AG10803 (cell line): ENCODE results near the gene SLC34A3.
"Not testable (repeated sequence)": the region's sequence is repeated elsewhere in the genome, so short reads cannot be mapped to it uniquely, and the experiment has no call there.

Experiments used
- DNase-seq: peaks from one replicate; pipeline ENCODE4 v3.0.0; 2010; ENCODE audit warnings: low read depth
- H3K4me3 ChIP-seq: 2 replicates; pipeline ENCODE4 v1.5.1; 2011; ENCODE audit warnings: mild to moderate bottlenecking, low read length, control low read depth
- TF ChIP-seq, protein P1 (sequence below): conservative IDR thresholded peaks from 2 replicates; pipeline ENCODE4 v1.5.1; 2011; ENCODE audit warnings: mild to moderate bottlenecking, low read length, control low read depth, inconsistent platforms

SLC34A3 gene

DNA sequence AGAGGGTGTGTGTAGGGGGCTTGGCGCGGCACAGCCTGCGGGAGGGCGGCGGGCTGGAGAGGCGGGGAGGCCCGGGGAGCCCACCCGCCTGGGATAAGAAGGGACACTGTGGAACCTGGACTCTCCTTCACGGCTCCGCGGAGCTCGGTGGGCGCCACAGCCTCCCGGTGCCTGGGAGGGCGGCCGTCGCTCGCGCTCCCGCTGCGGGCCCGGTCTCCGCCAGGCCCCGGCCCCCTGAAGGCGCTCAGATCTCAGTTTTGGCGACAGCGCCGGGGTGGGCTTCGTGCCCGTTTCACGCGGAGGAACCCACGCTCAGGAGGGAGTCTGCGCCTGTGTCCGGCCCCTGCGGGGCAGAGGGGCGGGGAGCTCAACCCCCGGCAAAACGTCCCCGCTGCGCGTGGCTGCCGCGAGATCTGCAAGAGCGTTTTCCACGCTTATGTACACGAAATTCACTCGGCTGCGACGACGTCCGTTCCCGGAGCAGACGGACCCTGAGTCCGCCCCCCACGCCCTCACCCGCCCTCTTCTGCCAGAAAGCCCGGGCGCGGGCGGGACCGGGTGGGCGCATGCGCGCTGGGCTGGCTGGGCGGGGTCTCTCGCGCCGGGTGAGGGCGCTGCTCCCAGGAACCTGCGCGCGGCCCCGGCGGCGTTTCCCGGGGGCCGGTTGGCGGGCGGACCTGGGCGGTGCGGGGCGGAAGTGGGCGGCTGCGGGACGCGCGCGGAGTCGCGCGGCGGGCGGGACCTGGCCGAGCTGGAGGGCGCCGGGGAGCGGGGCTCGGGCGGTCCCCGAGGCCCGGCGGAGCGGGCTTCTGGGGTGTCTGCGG lies 24.1 kb downstream of the SLC34A3 start, which contains the start of gene NELFB:
Gene NELFB (plus strand): TSS at position 704 of the 824 bp plus-strand sequence.
- peak; percentile 84 for DNase-seq
- H3K4me3 ChIP-seq = peak within 1 kb of the TSS; percentile 91
- TF ChIP-seq, protein P1, sequence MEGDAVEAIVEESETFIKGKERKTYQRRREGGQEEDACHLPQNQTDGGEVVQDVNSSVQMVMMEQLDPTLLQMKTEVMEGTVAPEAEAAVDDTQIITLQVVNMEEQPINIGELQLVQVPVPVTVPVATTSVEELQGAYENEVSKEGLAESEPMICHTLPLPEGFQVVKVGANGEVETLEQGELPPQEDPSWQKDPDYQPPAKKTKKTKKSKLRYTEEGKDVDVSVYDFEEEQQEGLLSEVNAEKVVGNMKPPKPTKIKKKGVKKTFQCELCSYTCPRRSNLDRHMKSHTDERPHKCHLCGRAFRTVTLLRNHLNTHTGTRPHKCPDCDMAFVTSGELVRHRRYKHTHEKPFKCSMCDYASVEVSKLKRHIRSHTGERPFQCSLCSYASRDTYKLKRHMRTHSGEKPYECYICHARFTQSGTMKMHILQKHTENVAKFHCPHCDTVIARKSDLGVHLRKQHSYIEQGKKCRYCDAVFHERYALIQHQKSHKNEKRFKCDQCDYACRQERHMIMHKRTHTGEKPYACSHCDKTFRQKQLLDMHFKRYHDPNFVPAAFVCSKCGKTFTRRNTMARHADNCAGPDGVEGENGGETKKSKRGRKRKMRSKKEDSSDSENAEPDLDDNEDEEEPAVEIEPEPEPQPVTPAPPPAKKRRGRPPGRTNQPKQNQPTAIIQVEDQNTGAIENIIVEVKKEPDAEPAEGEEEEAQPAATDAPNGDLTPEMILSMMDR = no peak

DNA sequence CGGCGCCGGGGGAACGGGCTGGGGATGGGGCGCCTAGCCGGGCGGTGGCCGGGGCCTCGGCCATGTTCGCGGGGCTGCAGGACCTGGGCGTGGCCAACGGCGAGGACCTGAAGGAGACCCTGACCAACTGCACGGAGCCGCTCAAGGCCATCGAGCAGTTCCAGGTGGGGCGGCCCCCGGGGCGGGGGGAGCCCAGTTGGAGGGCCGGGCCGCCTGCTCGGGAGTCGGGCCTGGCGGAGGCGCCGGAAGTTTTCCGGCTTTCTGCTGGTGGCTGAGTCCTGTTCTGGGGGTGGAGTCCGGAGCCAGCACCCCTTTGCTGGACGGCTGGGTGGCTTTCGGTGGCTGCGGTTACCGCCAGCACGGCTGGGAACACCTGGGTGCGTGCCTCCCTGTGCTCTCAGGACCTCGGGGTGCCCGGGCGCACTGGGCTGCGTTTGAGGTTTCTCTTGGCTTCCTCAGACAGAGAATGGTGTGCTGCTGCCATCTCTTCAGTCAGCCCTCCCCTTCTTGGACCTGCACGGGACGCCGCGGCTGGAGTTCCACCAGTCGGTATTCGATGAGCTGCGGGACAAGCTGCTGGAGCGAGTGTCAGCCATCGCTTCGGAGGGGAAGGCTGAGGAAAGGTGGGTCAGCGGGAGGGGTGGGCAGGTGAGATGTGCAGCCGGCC lies 24.9 kb downstream of the SLC34A3 start:
- peak overlapping the region; percentile 91 for H3K4me3 ChIP-seq
- TF ChIP-seq, protein P1 = no peak
- DNase-seq = peak; percentile 24

DNA sequence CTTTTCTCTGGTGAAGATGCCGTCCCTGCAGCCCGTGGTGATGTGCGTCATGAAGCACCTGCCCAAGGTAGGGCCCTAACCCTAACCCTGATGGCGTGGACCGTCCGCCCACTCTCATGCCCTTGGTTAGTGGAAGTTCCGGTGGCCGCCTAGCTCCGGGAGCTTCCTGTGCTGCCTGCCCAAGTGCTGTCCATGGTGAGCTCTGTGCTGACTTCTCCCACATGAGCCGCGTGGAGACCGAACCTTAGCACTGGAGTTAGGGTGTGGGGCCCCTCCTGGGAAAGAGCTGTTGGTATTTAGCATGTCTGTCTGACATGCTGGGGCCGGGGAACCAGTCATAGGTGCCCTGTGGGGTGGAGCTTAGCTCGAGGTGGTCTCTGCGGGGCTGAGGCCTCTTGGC lies 25.7 kb downstream of the SLC34A3 start:
- TF ChIP-seq, protein P1 = no peak
- H3K4me3 ChIP-seq = peak overlapping the region; percentile 91
- DNase-seq = no peak

DNA sequence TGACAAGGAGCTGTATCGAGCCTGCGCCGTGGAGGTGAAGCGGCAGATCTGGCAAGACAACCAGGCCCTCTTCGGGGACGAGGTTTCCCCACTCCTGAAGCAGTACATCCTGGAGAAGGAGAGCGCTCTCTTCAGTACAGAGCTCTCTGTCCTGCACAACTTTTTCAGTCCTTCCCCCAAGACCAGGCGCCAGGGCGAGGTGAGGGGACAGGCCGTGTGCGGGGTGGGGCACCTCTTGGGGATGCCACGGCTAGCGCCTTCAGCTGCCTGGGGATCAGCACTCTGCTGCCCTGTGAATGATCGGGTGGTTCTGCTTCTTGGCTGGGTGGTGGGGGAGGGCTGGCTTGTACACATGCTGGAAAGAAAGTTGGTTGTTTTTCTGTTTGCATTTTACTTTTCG lies 26.2 kb downstream of the SLC34A3 start:
- peak overlapping the region; percentile 91; the same call in 1 of the 2 replicates for H3K4me3 ChIP-seq
- TF ChIP-seq, protein P1 = no peak
- no peak for DNase-seq

DNA sequence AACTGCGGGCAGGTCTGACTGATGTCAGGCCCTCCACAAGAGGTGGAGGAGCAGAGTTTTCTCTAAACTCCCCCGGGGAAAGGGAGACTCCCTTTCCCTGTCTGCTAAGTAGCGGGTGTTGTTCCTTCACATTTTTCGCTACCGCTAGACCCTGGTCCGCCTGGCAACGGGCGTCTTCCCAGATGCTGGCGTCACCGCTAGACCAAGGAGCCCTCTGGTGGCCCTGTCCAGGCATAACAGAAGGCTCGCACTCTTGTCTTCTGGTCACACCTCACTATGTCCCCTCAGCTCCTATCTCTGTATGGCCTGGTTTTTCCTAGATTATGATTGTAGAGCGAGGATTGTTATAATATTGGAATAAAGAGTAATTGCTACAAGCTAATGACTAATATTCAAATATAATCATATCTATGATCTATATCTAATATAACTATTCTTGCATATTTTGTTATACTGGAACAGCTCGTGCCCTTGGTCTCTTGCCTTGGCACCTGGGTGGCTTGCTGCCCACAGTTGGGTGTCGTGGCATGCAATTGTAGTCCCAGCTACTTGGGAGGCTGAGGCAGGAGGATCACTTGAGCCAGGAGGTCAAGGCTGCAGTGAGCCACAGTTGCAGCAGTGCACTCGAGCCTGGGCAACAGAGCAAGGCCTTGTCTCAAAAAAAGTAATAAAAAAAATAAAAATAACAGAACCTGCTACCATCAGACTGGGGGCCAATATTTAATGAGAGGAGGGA lies 31.6 kb downstream of the SLC34A3 start:
- TF ChIP-seq, protein P1 = peak; percentile 42
- H3K4me3 ChIP-seq = not testable (repeated sequence)
- DNase-seq = peak; percentile 49

DNA sequence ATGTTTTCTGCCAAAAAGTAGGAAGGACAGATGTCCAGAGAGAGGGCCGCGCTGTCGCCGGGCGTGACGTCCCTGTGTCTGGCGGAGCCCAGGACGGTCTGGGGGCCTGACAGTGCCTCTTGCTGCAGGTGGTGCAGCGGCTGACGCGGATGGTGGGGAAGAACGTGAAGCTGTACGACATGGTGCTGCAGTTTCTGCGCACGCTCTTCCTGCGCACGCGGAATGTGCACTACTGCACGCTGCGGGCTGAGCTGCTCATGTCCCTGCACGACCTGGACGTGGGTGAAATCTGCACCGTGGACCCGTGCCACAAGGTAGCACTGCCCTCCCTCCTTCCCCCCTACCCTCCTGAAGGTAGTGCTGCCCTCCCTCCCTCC lies 32.2 kb downstream of the SLC34A3 start:
- TF ChIP-seq, protein P1 = no peak
- no peak overlapping the region for H3K4me3 ChIP-seq
- DNase-seq = no peak
